SK-N-SH (cell line): Measurements from ENCODE around the gene BMF. TPM values are rescaled to one million over a fixed set of nuclear protein-coding genes. Genes with fewer than 3 reads are reported as not detected.

ENCODE experiments used
- CTCF ChIA-PET: fragments of 300-600, 350-600 bp; formaldehyde crosslinking; extraction: SDS; loops from one replicate; lab custom pipeline; 2021; lab: Yijun Ruan, JAX
- POLR2A ChIA-PET: fragments of 350-600 bp; sonication (Branson Sonifier 250); formaldehyde crosslinking; extraction: SDS; loops from one replicate; lab custom pipeline; 2020; ENCODE audit warnings: antibody characterized with exemption, inconsistent platforms; lab: Yijun Ruan, JAX
- DNase-seq: peaks from one replicate; pipeline ENCODE4 v3.0.0; 2012
- H2AFZ ChIP-seq: fragments of 200-600 bp; sonication (generic); 2 replicates; pipeline ENCODE4 v1.8.1; 2016; ENCODE audit warnings: antibody characterized with exemption, mild to moderate bottlenecking, low read depth
- H3F3A ChIP-seq: fragments of 200-600 bp; sonication (generic); replicated peaks from 2 replicates; pipeline ENCODE3; 2016; ENCODE audit warnings: antibody characterized with exemption, mild to moderate bottlenecking; ENCODE audit not compliant: insufficient read depth
- H3K27ac ChIP-seq, 2 experiments: fragments of 200-500 bp in 1 of 2; fragments of 200-600 bp in 1 of 2; sonication (Bioruptor generic) in 1 of 2; sonication (generic), shearing (Covaris generic) in 1 of 2; 2 replicates each; pipeline versions ENCODE4 v1.5.1 to v1.6.1; 2014 to 2016; ENCODE audit warnings: low read depth in 2 of 2, inconsistent platforms in 1 of 2, low read length in 1 of 2, mild to moderate bottlenecking in 1 of 2, mixed read lengths in 1 of 2
- H3K27me3 ChIP-seq: fragments of 200-600 bp; sonication (generic), shearing (Covaris generic); 2 replicates; pipeline ENCODE4 v1.6.1; 2016; ENCODE audit warnings: mixed run types; ENCODE audit not compliant: insufficient read depth
- H3K36me3 ChIP-seq, 2 experiments: fragments of 200-500 bp in 1 of 2; fragments of 200-600 bp in 1 of 2; sonication (Bioruptor generic) in 1 of 2; sonication (generic) in 1 of 2; replicated peaks in 1 of 2; 2 replicates each; pipeline versions ENCODE3 to v1.5.1; 2014 to 2016; ENCODE audit warnings: low read length in 1 of 2, mild to moderate bottlenecking in 1 of 2; ENCODE audit not compliant: insufficient read depth in 2 of 2, control insufficient read depth in 1 of 2
- H3K4me1 ChIP-seq, 2 experiments: fragments of 200-500 bp in 1 of 2; fragments of 200-600 bp in 1 of 2; sonication (Bioruptor generic) in 1 of 2; sonication (generic), shearing (Covaris generic) in 1 of 2; 2 replicates each; pipeline versions ENCODE4 v1.5.1 to v1.6.1; 2014 to 2016; ENCODE audit warnings: low read depth in 1 of 2, low read length in 1 of 2, mixed run types in 1 of 2; ENCODE audit not compliant: insufficient read depth in 2 of 2, control insufficient read depth in 1 of 2
- H3K4me2 ChIP-seq: fragments of 200-600 bp; sonication (generic), shearing (Covaris generic); 2 replicates; pipeline ENCODE4 v1.6.1; 2017; ENCODE audit warnings: mixed run types
- H3K4me3 ChIP-seq, 2 experiments: fragments of 200-500 bp in 1 of 2; fragments of 200-600 bp in 1 of 2; sonication (Bioruptor generic) in 1 of 2; sonication (generic), shearing (Covaris generic) in 1 of 2; 2 replicates each; pipeline versions ENCODE4 v1.5.1 to v1.8.1; 2014 to 2016; ENCODE audit warnings: low read depth in 2 of 2, inconsistent platforms in 1 of 2, low read length in 1 of 2, mild to moderate bottlenecking in 1 of 2, mixed read lengths in 1 of 2, moderate library complexity in 1 of 2
- H3K79me2 ChIP-seq: fragments of 200-600 bp; sonication (generic); 2 replicates; pipeline ENCODE4 v1.8.1; 2017; ENCODE audit warnings: mild to moderate bottlenecking; ENCODE audit not compliant: insufficient read depth
- H3K9ac ChIP-seq: fragments of 200-600 bp; sonication (generic); 2 replicates; pipeline ENCODE4 v1.6.1; 2017; ENCODE audit warnings: mixed run types
- H3K9me2 ChIP-seq: fragments of 200-600 bp; sonication (generic); 2 replicates; pipeline ENCODE4 v1.6.1; 2017; ENCODE audit warnings: mixed run types
- H3K9me3 ChIP-seq: fragments of 200-600 bp; sonication (generic); 2 replicates; pipeline ENCODE4 v1.6.1; 2017; ENCODE audit warnings: mixed run types, mild to moderate bottlenecking, moderate library complexity
- H4K20me1 ChIP-seq: fragments of 200-600 bp; sonication (generic); 2 replicates; pipeline ENCODE4 v1.6.1; 2017; ENCODE audit warnings: mild to moderate bottlenecking, mixed run types; ENCODE audit not compliant: insufficient read depth
- CHD2 ChIP-seq: fragments of 150-350 bp; IDR thresholded peaks from 2 replicates; pipeline ENCODE4 v1.6.1; 2018; ENCODE audit warnings: low read length; ENCODE audit not compliant: partially characterized antibody
- EP300 ChIP-seq, 2 experiments: IDR thresholded peaks; 2 replicates each; pipeline versions ENCODE4 v1.4.0 to v1.6.1; 2012; ENCODE audit warnings: borderline replicate concordance in 1 of 2, low read depth in 1 of 2, low read length in 1 of 2
- EZH2phosphoT487 ChIP-seq: fragments of 200-600 bp; sonication (generic); IDR thresholded peaks from 2 replicates; pipeline ENCODE4 v1.6.1; 2017; ENCODE audit warnings: low read depth, mixed run types, mild to moderate bottlenecking, antibody characterized with exemption, moderate library complexity, borderline replicate concordance
- FOXJ3 ChIP-seq: sonication (generic); formaldehyde crosslinking; IDR thresholded peaks from 2 replicates; pipeline ENCODE4 v1.5.1; 2020; ENCODE audit warnings: mild to moderate bottlenecking, missing genetic modification reagents
- GATA2 ChIP-seq: sonication (generic); formaldehyde crosslinking; IDR thresholded peaks from 2 replicates; pipeline ENCODE4 v1.5.0; 2020; ENCODE audit warnings: mild to moderate bottlenecking, missing genetic modification reagents
- IRF3 ChIP-seq: fragments of 150-350 bp; IDR thresholded peaks from 2 replicates; pipeline ENCODE4 v1.6.1; 2016; ENCODE audit warnings: mild to moderate bottlenecking, low read depth, low read length
- NFIC ChIP-seq: IDR thresholded peaks from 2 replicates; pipeline ENCODE4 v1.4.0; 2012; ENCODE audit warnings: borderline replicate concordance
- POLR2AphosphoS5 ChIP-seq: IDR thresholded peaks from 2 replicates; pipeline ENCODE4 v1.6.1; 2012; ENCODE audit warnings: low read depth, low read length
- RAD21 ChIP-seq: IDR thresholded peaks from 2 replicates; pipeline ENCODE4 v1.6.1; 2012; ENCODE audit warnings: mild to moderate bottlenecking, low read length
- RCOR1 ChIP-seq: fragments of 150-350 bp; IDR thresholded peaks from 2 replicates; pipeline ENCODE4 v1.6.1; 2017; ENCODE audit warnings: antibody characterized with exemption, low read length
- SMC3 ChIP-seq: IDR thresholded peaks from 2 replicates; pipeline ENCODE4 v1.6.1; 2012; ENCODE audit warnings: low read depth, low read length, improper control_type of control experiment
- TAF1 ChIP-seq: IDR thresholded peaks from 2 replicates; pipeline ENCODE4 v1.6.1; 2012; ENCODE audit warnings: low read depth, mild to moderate bottlenecking, low read length, moderate library complexity, borderline replicate concordance
- TEAD4 ChIP-seq: IDR thresholded peaks from 2 replicates; pipeline ENCODE4 v1.4.0; 2012; ENCODE audit warnings: mild to moderate bottlenecking, borderline replicate concordance; ENCODE audit not compliant: insufficient read depth
- YY1 ChIP-seq: IDR thresholded peaks from 2 replicates; pipeline ENCODE4 v1.4.0; 2012; ENCODE audit warnings: low read depth, mild to moderate bottlenecking
- ZBTB33 ChIP-seq: IDR thresholded peaks from 2 replicates; pipeline ENCODE4 v1.4.0; 2012; ENCODE audit warnings: low read depth, borderline replicate concordance
- WGBS: methylation state at CpG from one replicate; pipeline ENCODE4 v1.1.6; 2017; ENCODE audit warnings: low lambda C conversion rate; 5-methylcytosine and 5-hydroxymethylcytosine counted together
- polyA plus RNA-seq, 3 experiments: library from polyadenylated mRNA; depleted of rRNA; stranded (reverse); fragments of >200 nt; gene quantifications; 2 replicates each; pipeline ENCODE4 v1.2.3, GENCODE V29; 2012
- TF ChIP-seq, protein P1 (sequence below): IDR thresholded peaks from 2 replicates; pipeline ENCODE4; 2012
- TF ChIP-seq, protein P2 (sequence below): IDR thresholded peaks from 2 replicates; pipeline ENCODE4 v1.4.0; 2012; ENCODE audit warnings: low read depth, borderline replicate concordance
- TF ChIP-seq, protein P3 (sequence below): IDR thresholded peaks from 2 replicates; pipeline ENCODE4 v1.4.0; 2012; ENCODE audit warnings: low read depth

The BMF gene
- polyA plus RNA-seq, 1 of the 3 experiments (the other 2 are of a cell fraction): 0.72 TPM

GRCh38 chr15:40108061-40108854 is 421 bp downstream of the BMF start:
- Histone ChIP-seq H3K4me2 (peak overlapping the region; percentile 91), H4K20me1 (no peaks in the 10 kb centered on the region), H2AFZ (peak overlapping the region; percentile 92), H3K4me1 (peaks cover 14 to 38% of the 10 kb centered on the region in 2 experiments), H3K36me3 (no peaks in the 10 kb centered on the region), H3F3A (peaks cover 15% of the 10 kb centered on the region), H3K9ac (peak overlapping the region; percentile 58; the same call in 1 of the 2 replicates), H3K4me3 (peak overlapping the region; percentile 78 to 85), H3K27ac (peak overlapping the region in 1 of 2 experiments; percentile 23; a peak in 1 of 4 replicates), H3K27me3 (peaks cover 14% of the 10 kb centered on the region; the same call in 1 of the 2 replicates), H3K79me2 (no peaks in the 10 kb centered on the region), H3K9me3 (no peaks in the 10 kb centered on the region), H3K9me2 (no peaks in the 10 kb centered on the region)
- peak; percentile 66 for DNase-seq
- CTCF ChIA-PET: interaction anchor here (0.6 to 13.1 kb wide), 16 partner anchors 12 to 325 kb away, joined by 3 to 153 read pairs (median 4); no protein-coding TSS in a partner anchor
- WGBS: 2% methylated on average over 12 of the region's 47 CpGs
- POLR2A ChIA-PET: interaction anchor here (0.8 kb wide), 1 partner anchor 70 kb away, joined by 3 read pairs; no protein-coding TSS in a partner anchor
- TF ChIP-seq IRF3: no peak
- TF ChIP-seq TAF1: no peak
- TF ChIP-seq ZBTB33: no peak
- TF ChIP-seq CHD2: no peak
- TF ChIP-seq, protein P1, sequence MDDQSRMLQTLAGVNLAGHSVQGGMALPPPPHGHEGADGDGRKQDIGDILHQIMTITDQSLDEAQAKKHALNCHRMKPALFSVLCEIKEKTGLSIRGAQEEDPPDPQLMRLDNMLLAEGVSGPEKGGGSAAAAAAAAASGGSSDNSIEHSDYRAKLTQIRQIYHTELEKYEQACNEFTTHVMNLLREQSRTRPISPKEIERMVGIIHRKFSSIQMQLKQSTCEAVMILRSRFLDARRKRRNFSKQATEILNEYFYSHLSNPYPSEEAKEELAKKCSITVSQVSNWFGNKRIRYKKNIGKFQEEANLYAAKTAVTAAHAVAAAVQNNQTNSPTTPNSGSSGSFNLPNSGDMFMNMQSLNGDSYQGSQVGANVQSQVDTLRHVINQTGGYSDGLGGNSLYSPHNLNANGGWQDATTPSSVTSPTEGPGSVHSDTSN: no peak
- no peak for TF ChIP-seq EZH2phosphoT487
- TF ChIP-seq, protein P2, sequence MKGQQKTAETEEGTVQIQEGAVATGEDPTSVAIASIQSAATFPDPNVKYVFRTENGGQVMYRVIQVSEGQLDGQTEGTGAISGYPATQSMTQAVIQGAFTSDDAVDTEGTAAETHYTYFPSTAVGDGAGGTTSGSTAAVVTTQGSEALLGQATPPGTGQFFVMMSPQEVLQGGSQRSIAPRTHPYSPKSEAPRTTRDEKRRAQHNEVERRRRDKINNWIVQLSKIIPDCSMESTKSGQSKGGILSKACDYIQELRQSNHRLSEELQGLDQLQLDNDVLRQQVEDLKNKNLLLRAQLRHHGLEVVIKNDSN: no peak
- no peak for TF ChIP-seq RCOR1
- TF ChIP-seq GATA2: no peak
- TF ChIP-seq EP300 (IDR thresholded peaks at IDR 0.05; ENCODE audit: borderline replicate concordance in 1 of 2, low read depth in 1 of 2, low read length in 1 of 2): no peak
- TF ChIP-seq POLR2AphosphoS5: no peak
- no peak for TF ChIP-seq FOXJ3
- TF ChIP-seq SMC3: no peak
- no peak for TF ChIP-seq TEAD4
- TF ChIP-seq YY1: no peak
- TF ChIP-seq, protein P3, sequence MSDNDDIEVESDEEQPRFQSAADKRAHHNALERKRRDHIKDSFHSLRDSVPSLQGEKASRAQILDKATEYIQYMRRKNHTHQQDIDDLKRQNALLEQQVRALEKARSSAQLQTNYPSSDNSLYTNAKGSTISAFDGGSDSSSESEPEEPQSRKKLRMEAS: no peak
- no peak for TF ChIP-seq RAD21
- no peak for TF ChIP-seq NFIC
